ENCODE results near the gene ACVRL1.

DNA sequence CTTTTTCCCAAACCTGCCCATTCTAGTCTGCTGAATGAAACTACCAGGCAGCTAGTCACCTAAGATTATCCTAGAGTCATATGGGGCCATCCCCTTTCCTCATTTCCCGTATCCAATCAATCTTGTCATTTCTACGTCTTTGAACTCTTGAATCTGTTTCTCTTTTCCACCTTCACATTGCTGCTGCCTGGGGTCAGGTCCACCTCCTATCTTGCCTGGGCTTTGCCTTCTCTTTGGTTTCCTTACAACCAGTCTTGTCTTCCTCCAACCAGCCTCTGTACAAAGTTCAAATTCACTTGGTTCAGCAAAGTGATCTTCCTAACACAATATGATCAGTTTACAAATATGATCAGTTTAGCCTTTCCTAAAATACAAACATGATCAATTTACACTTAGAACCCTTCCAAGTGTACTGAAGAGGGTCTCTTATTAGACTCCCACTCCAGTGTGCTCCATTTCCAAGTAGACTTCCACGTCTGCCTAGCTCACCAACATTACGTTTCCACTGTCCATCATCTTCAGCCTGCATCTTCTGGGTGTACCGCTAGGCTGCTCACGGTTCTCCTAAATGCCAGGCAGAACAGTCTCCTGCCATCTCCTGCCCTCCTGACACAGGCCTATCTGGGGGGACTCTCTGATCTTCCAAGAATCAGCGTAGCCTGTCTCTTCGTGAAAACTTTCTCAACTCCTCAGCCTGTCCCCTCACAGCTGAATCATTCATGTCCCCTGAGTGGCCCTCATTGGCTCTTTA lies 40.1 kb downstream of the ACVRL1 start:
- no peak for TF ChIP-seq POLR2A (IDR thresholded peaks at IDR 0.05)
- no peak for TF ChIP-seq CTCF (IDR thresholded peaks at IDR 0.05)
- no peak for TF ChIP-seq EP300 (IDR thresholded peaks at IDR 0.05)
- no peak for TF ChIP-seq POLR2AphosphoS5 (IDR thresholded peaks at IDR 0.05)

All from suprapubic skin (tissue), 4 donors.